Naive thymus-derived CD8-positive, alpha-beta T cell (primary cell): ENCODE results near the gene ARIH2. TPM values are rescaled to one million over a fixed set of nuclear protein-coding genes. Genes with fewer than 3 reads are reported as not detected.

Experiments used
- ATAC-seq, 2 donors: fragments of 150-1000 bp; cut with Tn5 transposase in 1 of 2; sonication (Bioruptor Pico), chemical (Tn5 transposase) in 1 of 2; 1 replicate in 1 of 2; 2 replicates in 1 of 2; pipeline ENCODE4 v1.10.0; 2021; ENCODE audit warnings: mild to moderate bottlenecking in 2 of 2, moderate library complexity in 2 of 2
- POLR2A ChIA-PET: fragments of 350-600 bp; sonication (Branson Sonifier 250); formaldehyde crosslinking; loops from one replicate; lab custom pipeline; 2021; ENCODE audit warnings: antibody characterized with exemption; lab: Charles Lee
- DNase-seq, 10 donors: peaks; one replicate each; pipeline versions ENCODE4 v3.0.0 to v3.0.0-alpha.2; 2020 to 2022
- H3K27ac Mint-ChIP-seq, 10 donors: one replicate each; pipeline ENCODE4 v1.8.0; 2020 to 2022; ENCODE audit warnings: mild to moderate bottlenecking in 10 of 10, mixed read lengths in 10 of 10, moderate library complexity in 4 of 10, inconsistent platforms in 1 of 10
- H3K27me3 Mint-ChIP-seq, 5 donors: one replicate each; pipeline ENCODE4 v1.8.0; 2021 to 2022; ENCODE audit warnings: mixed read lengths in 5 of 5
- H3K36me3 Mint-ChIP-seq, 3 donors: one replicate each; pipeline ENCODE4 v1.8.0; 2020 to 2022; ENCODE audit warnings: mixed read lengths in 3 of 3, mild to moderate bottlenecking in 2 of 3, inconsistent platforms in 1 of 3
- H3K4me1 Mint-ChIP-seq, 4 donors: one replicate each; pipeline ENCODE4 v1.8.0; 2021 to 2022; ENCODE audit warnings: mixed read lengths in 4 of 4
- H3K4me3 Mint-ChIP-seq, 10 donors: one replicate each; pipeline ENCODE4 v1.8.0; 2020 to 2022; ENCODE audit warnings: mild to moderate bottlenecking in 10 of 10, mixed read lengths in 10 of 10, moderate library complexity in 6 of 10, inconsistent platforms in 1 of 10
- H3K9me3 Mint-ChIP-seq, 9 donors: one replicate each; pipeline ENCODE4 v1.8.0; 2020 to 2022; ENCODE audit warnings: mixed read lengths in 9 of 9, mild to moderate bottlenecking in 3 of 9, inconsistent platforms in 1 of 9, moderate library complexity in 1 of 9
- polyA plus RNA-seq, 3 donors: library from polyadenylated mRNA; unstranded; fragments of 300-500 nt; fragmentation: Illumina TruSeq; gene quantifications; one replicate each; pipeline ENCODE4 v1.2.3, GENCODE V29; 2021
- total RNA-seq, 8 experiments: library from RNA in 2 of 8; stranded (reverse) in 2 of 8; gene quantifications; one replicate each; pipeline ENCODE4 v1.2.3 and lab custom pipeline; 2021 to 2026

The ARIH2 gene
- total RNA-seq (100 to 1,000 TPM; 162 to 167 TPM), polyA plus RNA-seq (100 to 1,000 TPM in 2 of 3 donors, 10 to 100 TPM in 1; 92.7 to 119 (median 101) TPM), total RNA-seq (lab: John Stamatoyannopoulos, UW) (170 to 220 (median 186) reads per million in 6 experiments)

GRCh38 chr3:48918388-48919214, at the start of gene ARIH2:
Gene ARIH2, plus strand, starts transcription at chr3:48918842. Its CDS starts 8,717 bp downstream, at chr3:48927559.
- Mint-ChIP-seq H3K9me3 (no peaks in the 10 kb centered on the region), H3K4me1 (peaks cover 11 to 36% (median 26%) of the 10 kb centered on the region in 4 donors), H3K27me3 (no peaks in the 10 kb centered on the region), H3K27ac (peak within 1 kb of the TSS; percentile 96 to 100 (median 99)), H3K36me3 (peaks cover 0 to 15% (median 3%) of the 10 kb centered on the region in 3 donors), H3K4me3 (peak within 1 kb of the TSS; percentile 93 to 99 (median 96))
- ATAC-seq: peak; percentile 81 to 83
- POLR2A ChIA-PET: interaction anchor here (0.7 to 3.5 kb wide), 16 partner anchors 9 to 493 kb away, joined by 3 to 50 read pairs (median 4); partner anchors contain the start of genes CELSR3, IMPDH2, IP6K2 and NDUFAF3
- peak; percentile 82 to 93 (median 87) for DNase-seq

GRCh38 chr3:48877671-48878070, 41.0 kb upstream of the ARIH2 start:
- no peak for DNase-seq
- no peak for ATAC-seq
- H3K4me3 Mint-ChIP-seq: no peak overlapping the region
- peak overlapping the region in 3 of 10 donors; percentile 31 to 65 (median 57) for H3K27ac Mint-ChIP-seq
- H3K36me3 Mint-ChIP-seq: peaks cover 0 to 66% (median 8%) of the 10 kb centered on the region in 3 donors
- H3K9me3 Mint-ChIP-seq: no peaks in the 10 kb centered on the region
- no peaks in the 10 kb centered on the region for H3K27me3 Mint-ChIP-seq
- H3K4me1 Mint-ChIP-seq: peaks cover 0 to 8% (median 3%) of the 10 kb centered on the region in 4 donors
- POLR2A ChIA-PET: no interaction called here

- H3K4me1 Mint-ChIP-seq: peaks cover 0 to 8% (median 4%) of the 10 kb centered on the region in 4 donors
- POLR2A ChIA-PET: no interaction called here
- no peaks in the 10 kb centered on the region for H3K9me3 Mint-ChIP-seq
- H3K4me3 Mint-ChIP-seq: no peak overlapping the region
- ATAC-seq (no peak), DNase-seq (no peak)
- peaks cover 0 to 71% (median 11%) of the 10 kb centered on the region in 3 donors for H3K36me3 Mint-ChIP-seq
- H3K27ac Mint-ChIP-seq: peak overlapping the region in 4 of 10 donors; percentile 46 to 72 (median 58)
- H3K27me3 Mint-ChIP-seq: no peaks in the 10 kb centered on the region
Measured at GRCh38 chr3:48879307-48879993, 39.2 kb upstream of the ARIH2 start.

- H3K27me3 Mint-ChIP-seq: no peaks in the 10 kb centered on the region
- no peak for ATAC-seq
- H3K4me3 Mint-ChIP-seq: no peak overlapping the region
- POLR2A ChIA-PET: no interaction called here
- no peak for DNase-seq
- H3K9me3 Mint-ChIP-seq: no peaks in the 10 kb centered on the region
- H3K4me1 Mint-ChIP-seq: peaks cover 0 to 8% (median 6%) of the 10 kb centered on the region in 4 donors
- H3K36me3 Mint-ChIP-seq: peaks cover 0 to 72% (median 15%) of the 10 kb centered on the region in 3 donors
- peak overlapping the region in 2 of 10 donors; percentile 32 to 43 for H3K27ac Mint-ChIP-seq
Measured at GRCh38 chr3:48879994-48880377, 38.7 kb upstream of the ARIH2 start.

- H3K36me3 Mint-ChIP-seq: peaks cover 0 to 78% (median 17%) of the 10 kb centered on the region in 3 donors
- H3K4me3 Mint-ChIP-seq: no peak overlapping the region
- no peaks in the 10 kb centered on the region for H3K27me3 Mint-ChIP-seq
- DNase-seq (no peak), ATAC-seq (no peak)
- H3K9me3 Mint-ChIP-seq: no peaks in the 10 kb centered on the region
- peak overlapping the region in 1 of 10 donors; percentile 63 for H3K27ac Mint-ChIP-seq
- POLR2A ChIA-PET: no interaction called here
- H3K4me1 Mint-ChIP-seq: peaks cover 0 to 15% (median 8%) of the 10 kb centered on the region in 4 donors
Measured at GRCh38 chr3:48881006-48881405, 37.6 kb upstream of the ARIH2 start.

GRCh38 chr3:48881652-48882114, 37.0 kb upstream of the ARIH2 start:
- no peak overlapping the region for H3K4me3 Mint-ChIP-seq

GRCh38 chr3:48885753-48886152, 32.9 kb upstream of the ARIH2 start:
- POLR2A ChIA-PET: interaction anchor here (0.9 to 1.8 kb wide), 2 partner anchors 12 to 13 kb away, joined by 3 to 6 read pairs; partner anchors contain the start of gene SLC25A20
- H3K36me3 Mint-ChIP-seq: peaks cover 0 to 67% (median 13%) of the 10 kb centered on the region in 3 donors

More at GRCh38 chr3:48881652-48882114, 37.0 kb upstream of the ARIH2 start:
- peaks cover 0 to 74% (median 17%) of the 10 kb centered on the region in 3 donors for H3K36me3 Mint-ChIP-seq
- H3K27ac Mint-ChIP-seq: peak overlapping the region in 1 of 10 donors; percentile 34
- ATAC-seq (no peak), DNase-seq (no peak)
- no peaks in the 10 kb centered on the region for H3K9me3 Mint-ChIP-seq
- POLR2A ChIA-PET: no interaction called here
- peaks cover 0 to 16% (median 8%) of the 10 kb centered on the region in 4 donors for H3K4me1 Mint-ChIP-seq
- no peaks in the 10 kb centered on the region for H3K27me3 Mint-ChIP-seq

GRCh38 chr3:48891606-48892005, 27.0 kb upstream of the ARIH2 start:
- ATAC-seq (no peak), DNase-seq (no peak)
- Mint-ChIP-seq H3K4me1 (peaks cover 10 to 35% (median 15%) of the 10 kb centered on the region in 4 donors), H3K27me3 (no peaks in the 10 kb centered on the region), H3K9me3 (no peaks in the 10 kb centered on the region), H3K36me3 (peaks cover 0 to 41% (median 4%) of the 10 kb centered on the region in 3 donors), H3K27ac (no peak overlapping the region), H3K4me3 (no peak overlapping the region)
- POLR2A ChIA-PET: no interaction called here

More at GRCh38 chr3:48885753-48886152, 32.9 kb upstream of the ARIH2 start:
- no peak for ATAC-seq
- no peak overlapping the region for H3K4me3 Mint-ChIP-seq
- no peak for DNase-seq
- peaks cover 4 to 26% (median 13%) of the 10 kb centered on the region in 4 donors for H3K4me1 Mint-ChIP-seq
- peak overlapping the region in 2 of 10 donors; percentile 58 to 61 for H3K27ac Mint-ChIP-seq
- H3K9me3 Mint-ChIP-seq: no peaks in the 10 kb centered on the region
- no peaks in the 10 kb centered on the region for H3K27me3 Mint-ChIP-seq

GRCh38 chr3:48894516-48894915, 24.1 kb upstream of the ARIH2 start:
- POLR2A ChIA-PET: interaction anchor here (0.6 kb wide), 1 partner anchor 1481 kb away, joined by 4 read pairs; no protein-coding TSS in a partner anchor
- Mint-ChIP-seq H3K36me3 (peaks cover 0 to 21% (median 4%) of the 10 kb centered on the region in 3 donors), H3K27ac (peak overlapping the region in 2 of 10 donors; percentile 15 to 33), H3K27me3 (no peaks in the 10 kb centered on the region), H3K9me3 (no peaks in the 10 kb centered on the region), H3K4me1 (peaks cover 21 to 53% (median 37%) of the 10 kb centered on the region in 4 donors), H3K4me3 (no peak overlapping the region)
- no peak for DNase-seq
- ATAC-seq: no peak

- Mint-ChIP-seq H3K9me3 (no peaks in the 10 kb centered on the region), H3K36me3 (peaks cover 0 to 3% (median 0%) of the 10 kb centered on the region in 3 donors), H3K27ac (peak overlapping the region in 9 of 10 donors; percentile 35 to 93 (median 88)), H3K4me3 (peak overlapping the region in 9 of 10 donors; percentile 13 to 96 (median 62)), H3K4me1 (peaks cover 16 to 56% (median 46%) of the 10 kb centered on the region in 4 donors), H3K27me3 (no peaks in the 10 kb centered on the region)
- POLR2A ChIA-PET: interaction anchor here (0.6 to 3.7 kb wide), 7 partner anchors 11 to 274 kb away, joined by 4 to 50 read pairs (median 7); partner anchors contain the start of genes ARIH2, IP6K2 and PRKAR2A
- ATAC-seq: no peak
- DNase-seq: no peak
Measured at GRCh38 chr3:48896936-48897335, 21.7 kb upstream of the ARIH2 start.

GRCh38 chr3:48897460-48898376, 20.9 kb upstream of the ARIH2 start:
- ATAC-seq: peak; percentile 6 to 26
- no peaks in the 10 kb centered on the region for H3K9me3 Mint-ChIP-seq
- peak in 2 of 10 donors; percentile 1 to 4 for DNase-seq
- H3K27ac Mint-ChIP-seq: peak overlapping the region; percentile 83 to 97 (median 95)
- H3K4me3 Mint-ChIP-seq: peak overlapping the region; percentile 92 to 97 (median 95)
- peaks cover 16 to 53% (median 45%) of the 10 kb centered on the region in 4 donors for H3K4me1 Mint-ChIP-seq
- POLR2A ChIA-PET: interaction anchor here (0.6 to 3.7 kb wide), 11 partner anchors 9 to 573 kb away, joined by 3 to 50 read pairs (median 6); partner anchors contain the start of genes ARIH2, IP6K2 and PRKAR2A
- no peaks in the 10 kb centered on the region for H3K27me3 Mint-ChIP-seq
- no peaks in the 10 kb centered on the region for H3K36me3 Mint-ChIP-seq
